B cell (primary cell): ENCODE measurements around the gene SH3TC1. TPM values are rescaled to one million over a fixed set of nuclear protein-coding genes. Genes with fewer than 3 reads are reported as not detected.

Experiments
- ATAC-seq: fragments of 200-7000 bp; cut with Tn5 transposase; one replicate; pipeline ENCODE4 v1.10.0; 2021; ENCODE audit warnings: low read depth, mild to moderate bottlenecking, moderate number of reproducible peaks, moderate library complexity
- CTCF ChIA-PET: fragments of 350-600 bp; sonication (Branson Sonifier 250); formaldehyde crosslinking; loops from one replicate; lab custom pipeline; 2021; ENCODE audit warnings: antibody characterized with exemption, inconsistent platforms; lab: Charles Lee
- POLR2A ChIA-PET: fragments of 350-600 bp; sonication (Branson Sonifier 250); formaldehyde crosslinking; loops from one replicate; lab custom pipeline; 2021; ENCODE audit warnings: antibody characterized with exemption; lab: Charles Lee
- DNase-seq: peaks from one replicate; pipeline ENCODE4 v3.0.0; 2013
- H2AFZ ChIP-seq: 2 replicates; pipeline ENCODE4 v1.6.1; 2012; ENCODE audit warnings: mild to moderate bottlenecking, low read depth, low read length; ENCODE audit not compliant: insufficient read depth, poor library complexity, severe bottlenecking
- H3K27ac ChIP-seq, 2 donors: 1 replicate in 1 of 2; 2 replicates in 1 of 2; pipeline ENCODE4 v1.5.1; 2012 to 2013; ENCODE audit warnings: low read length in 2 of 2, mild to moderate bottlenecking in 2 of 2, moderate library complexity in 1 of 2
- H3K27me3 ChIP-seq, 4 experiments: fragments of 200-600 bp in 1 of 4; sonication (generic) in 1 of 4; replicated peaks in 1 of 4; 1 replicate in 2 of 4; 2 replicates in 2 of 4; pipeline versions ENCODE4 v1.6.1 to v1.7.0; 2013 to 2016; ENCODE audit warnings: low read length in 3 of 4, mild to moderate bottlenecking in 2 of 4, mixed read lengths in 1 of 4, moderate library complexity in 1 of 4; ENCODE audit not compliant: insufficient read depth in 4 of 4, control insufficient read depth in 3 of 4; ENCODE audit errors: control extremely low read depth in 1 of 4
- H3K36me3 ChIP-seq, 2 experiments: replicated peaks in 1 of 2; 1 replicate in 1 of 2; 2 replicates in 1 of 2; pipeline versions ENCODE4 v1.6.1 to v1.7.1; 2013; ENCODE audit warnings: low read length in 1 of 2; ENCODE audit not compliant: insufficient read depth in 2 of 2, control insufficient read depth in 1 of 2; ENCODE audit errors: control extremely low read depth in 1 of 2, extremely low read depth in 1 of 2
- H3K4me1 ChIP-seq, 2 donors: fragments of 200-600 bp in 1 of 2; sonication (generic) in 1 of 2; 1 replicate in 1 of 2; 2 replicates in 1 of 2; pipeline versions ENCODE4 v1.5.1 to v1.6.1; 2013 to 2017; ENCODE audit warnings: low read length in 2 of 2; ENCODE audit not compliant: control insufficient read depth in 2 of 2, insufficient read depth in 2 of 2
- H3K4me2 ChIP-seq: replicated peaks from 2 replicates; pipeline ENCODE3; 2012; ENCODE audit warnings: mild to moderate bottlenecking, low read depth, low read length; ENCODE audit not compliant: poor library complexity, severe bottlenecking
- H3K4me3 ChIP-seq, 5 experiments: fragments of 200-600 bp in 1 of 5; sonication (generic) in 1 of 5; 1 replicate in 3 of 5; 2 replicates in 2 of 5; pipeline versions ENCODE4 v1.5.1 to v1.7.0; 2011 to 2016; ENCODE audit warnings: low read length in 4 of 5, mild to moderate bottlenecking in 4 of 5, low read depth in 2 of 5, control low read depth in 1 of 5, moderate library complexity in 1 of 5; ENCODE audit not compliant: insufficient read depth in 1 of 5; ENCODE audit errors: control extremely low read depth in 1 of 5, extremely low read depth in 1 of 5
- H3K79me2 ChIP-seq: fragments of 200-600 bp; sonication (generic); one replicate; pipeline ENCODE4 v1.6.0; 2016; ENCODE audit warnings: low read length; ENCODE audit not compliant: control insufficient read depth, insufficient read depth
- H3K9ac ChIP-seq: fragments of 200-600 bp; sonication (generic); 2 replicates; pipeline ENCODE4 v1.6.1; 2017; ENCODE audit warnings: mild to moderate bottlenecking, low read length, moderate library complexity
- H3K9me3 ChIP-seq, 3 donors: one replicate each; pipeline versions ENCODE4 v1.6.1 to v1.7.1; 2013; ENCODE audit warnings: low read length in 2 of 3; ENCODE audit not compliant: control insufficient read depth in 2 of 3, insufficient read depth in 1 of 3; ENCODE audit errors: control extremely low read depth in 1 of 3
- H4K20me1 ChIP-seq: 2 replicates; pipeline ENCODE4 v1.6.0; 2012; ENCODE audit warnings: mild to moderate bottlenecking, low read length; ENCODE audit not compliant: insufficient read depth, control insufficient read depth, poor library complexity, severe bottlenecking
- H3K27ac Mint-ChIP-seq: one replicate; pipeline ENCODE4 v1.8.0; 2021; ENCODE audit warnings: mixed read lengths
- H3K27me3 Mint-ChIP-seq: one replicate; pipeline ENCODE4 v1.8.0; 2021; ENCODE audit warnings: mixed read lengths
- H3K4me1 Mint-ChIP-seq: one replicate; pipeline ENCODE4 v1.8.0; 2021; ENCODE audit warnings: mixed read lengths
- H3K4me3 Mint-ChIP-seq: one replicate; pipeline ENCODE4 v1.8.0; 2021; ENCODE audit warnings: mixed read lengths
- H3K9me3 Mint-ChIP-seq: one replicate; pipeline ENCODE4 v1.8.0; 2022; ENCODE audit warnings: mixed read lengths; ENCODE audit not compliant: insufficient read depth
- EZH2 ChIP-seq: IDR thresholded peaks from 2 replicates; pipeline ENCODE4 v1.6.1; 2012; ENCODE audit warnings: borderline replicate concordance, low read depth, mild to moderate bottlenecking, moderate library complexity, low read length; ENCODE audit not compliant: insufficient read depth, poor library complexity, severe bottlenecking
- WGBS: methylation state at CpG from one replicate; pipeline ENCODE4 v1.1.5; 2013; ENCODE audit warnings: missing lambda C conversion rate; ENCODE audit not compliant: insufficient coverage; 5-methylcytosine and 5-hydroxymethylcytosine counted together
- intact Hi-C: fragments of 100-400 bp; cut with micrococcal nuclease; formaldehyde crosslinking; loops from one replicate; pipeline ENCODE4 v1.10.0; 2022
- polyA plus RNA-seq: library from polyadenylated mRNA; depleted of rRNA; stranded (reverse); fragments of >200 nt; gene quantifications from 2 replicates; pipeline ENCODE4 v1.2.3, GENCODE V29; 2012
- total RNA-seq, 2 donors: library from RNA; stranded (reverse); fragments of 120-200 nt in 1 of 2; gene quantifications; 1 replicate in 1 of 2; 2 replicates in 1 of 2; pipeline versions ENCODE4 v1.2.3 to v1.2.4, GENCODE V29; 2013 to 2022
- TF ChIP-seq, protein P1 (sequence below): fragments of 200-600 bp; IDR thresholded peaks from one replicate; pipeline ENCODE4 v1.8.0; 2022; ENCODE audit warnings: antibody characterized with exemption, mild to moderate bottlenecking

The SH3TC1 gene
- total and polyA plus RNA-seq, 2 donors (not counting 1 experiment from before 2014, with no cell fraction given), result 63.8 to 388 TPM

DNA sequence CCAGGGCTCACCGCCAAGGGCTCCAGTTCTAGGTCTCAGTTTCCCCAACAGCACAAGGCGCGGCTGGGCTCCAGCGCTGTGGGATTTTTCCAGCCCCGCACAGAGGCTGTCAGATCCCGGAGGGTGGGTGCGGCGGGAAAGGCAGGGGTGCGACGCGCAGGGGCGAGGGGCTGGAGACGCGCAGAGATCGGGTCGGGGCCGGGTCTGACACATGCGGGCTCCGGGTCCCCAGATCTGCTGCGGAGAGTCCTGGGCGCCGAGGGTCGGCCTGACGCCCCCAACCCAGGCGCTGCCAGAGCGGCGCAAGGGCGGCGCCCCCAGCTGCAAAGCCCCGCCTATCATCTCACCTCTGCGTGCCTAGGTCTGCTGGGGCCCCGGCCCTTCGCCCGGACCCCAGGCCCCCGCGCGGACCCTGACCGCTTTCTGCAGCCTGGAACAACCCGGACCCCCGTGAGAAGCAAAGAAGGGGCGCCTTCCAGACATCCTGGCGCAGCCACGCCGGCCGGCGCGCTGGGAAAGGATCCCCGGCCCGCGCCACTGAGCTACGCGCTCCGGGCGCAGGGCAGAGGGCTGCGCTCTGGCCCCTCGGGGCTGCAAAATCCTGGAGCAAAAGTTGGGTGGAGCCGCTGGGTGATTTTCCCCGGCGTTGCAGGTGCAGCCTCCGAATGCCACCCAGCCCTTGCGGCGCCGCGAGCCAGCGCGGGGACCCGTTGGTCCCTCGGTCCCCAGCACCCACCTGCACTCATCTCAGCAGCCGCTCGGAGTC lies 41.0 kb upstream of the SH3TC1 start:
- DNase-seq (no peak), ATAC-seq (no peak)
- Mint-ChIP-seq H3K9me3 (no peaks in the 10 kb centered on the region), H3K4me3 (peak overlapping the region; percentile 94), H3K4me1 (peaks cover 37% of the 10 kb centered on the region), H3K27me3 (peaks cover 12% of the 10 kb centered on the region), H3K27ac (peak overlapping the region; percentile 53)
- ChIA-PET POLR2A (interaction anchor here (1.5 to 3.0 kb wide), 5 partner anchors 14 to 41 kb away, joined by 3 to 26 read pairs (median 15); partner anchors contain the start of gene SH3TC1), CTCF (interaction anchor here (0.5 to 3.3 kb wide), 10 partner anchors 8 to 350 kb away, joined by 3 to 18 read pairs (median 4); partner anchors contain the start of gene SH3TC1)
- H3K9ac ChIP-seq, result peak overlapping the region; percentile 82
- peaks cover 0 to 19% (median 10%) of the 10 kb centered on the region in 4 experiments for H3K27me3 ChIP-seq
- TF ChIP-seq EZH2, result no peak
- TF ChIP-seq, protein P1, sequence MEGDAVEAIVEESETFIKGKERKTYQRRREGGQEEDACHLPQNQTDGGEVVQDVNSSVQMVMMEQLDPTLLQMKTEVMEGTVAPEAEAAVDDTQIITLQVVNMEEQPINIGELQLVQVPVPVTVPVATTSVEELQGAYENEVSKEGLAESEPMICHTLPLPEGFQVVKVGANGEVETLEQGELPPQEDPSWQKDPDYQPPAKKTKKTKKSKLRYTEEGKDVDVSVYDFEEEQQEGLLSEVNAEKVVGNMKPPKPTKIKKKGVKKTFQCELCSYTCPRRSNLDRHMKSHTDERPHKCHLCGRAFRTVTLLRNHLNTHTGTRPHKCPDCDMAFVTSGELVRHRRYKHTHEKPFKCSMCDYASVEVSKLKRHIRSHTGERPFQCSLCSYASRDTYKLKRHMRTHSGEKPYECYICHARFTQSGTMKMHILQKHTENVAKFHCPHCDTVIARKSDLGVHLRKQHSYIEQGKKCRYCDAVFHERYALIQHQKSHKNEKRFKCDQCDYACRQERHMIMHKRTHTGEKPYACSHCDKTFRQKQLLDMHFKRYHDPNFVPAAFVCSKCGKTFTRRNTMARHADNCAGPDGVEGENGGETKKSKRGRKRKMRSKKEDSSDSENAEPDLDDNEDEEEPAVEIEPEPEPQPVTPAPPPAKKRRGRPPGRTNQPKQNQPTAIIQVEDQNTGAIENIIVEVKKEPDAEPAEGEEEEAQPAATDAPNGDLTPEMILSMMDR, result no peak
- H3K4me1 ChIP-seq, result peaks cover 39 to 51% of the 10 kb centered on the region in 2 donors
- peaks cover 0 to 15% (median 0%) of the 10 kb centered on the region in 3 donors for H3K9me3 ChIP-seq
- peaks cover 5% of the 10 kb centered on the region for H4K20me1 ChIP-seq
- H2AFZ ChIP-seq, result peak overlapping the region; percentile 93
- 5% methylated on average over 70 of the region's 70 CpGs for WGBS
- peak overlapping the region; percentile 48 to 88 (median 64) for H3K4me3 ChIP-seq
- no peak overlapping the region for H3K27ac ChIP-seq
- peaks cover 9% of the 10 kb centered on the region for H3K79me2 ChIP-seq
- intact Hi-C loops, result loop anchor here (1.0 to 2.0 kb wide), 5 partner anchors 14 to 282 kb away; partner anchors contain the start of genes ACOX3 and TRMT44
- no peaks in the 10 kb centered on the region for H3K36me3 ChIP-seq
- H3K4me2 ChIP-seq, result peak overlapping the region; percentile 100
